Stimulated activated CD8-positive, alpha-beta memory T cell treated with anti-CD3 and anti-CD28 coated beads, Interleukin-4, amount 100 ng/mL, for 24 hours (primary cell): Measurements from ENCODE around the gene CXCL12.

Experiments used
- DNase-seq: peaks from one replicate; pipeline ENCODE4 v3.0.0-alpha.2; 2020; ENCODE audit warnings: low read depth

CXCL12 gene

DNA sequence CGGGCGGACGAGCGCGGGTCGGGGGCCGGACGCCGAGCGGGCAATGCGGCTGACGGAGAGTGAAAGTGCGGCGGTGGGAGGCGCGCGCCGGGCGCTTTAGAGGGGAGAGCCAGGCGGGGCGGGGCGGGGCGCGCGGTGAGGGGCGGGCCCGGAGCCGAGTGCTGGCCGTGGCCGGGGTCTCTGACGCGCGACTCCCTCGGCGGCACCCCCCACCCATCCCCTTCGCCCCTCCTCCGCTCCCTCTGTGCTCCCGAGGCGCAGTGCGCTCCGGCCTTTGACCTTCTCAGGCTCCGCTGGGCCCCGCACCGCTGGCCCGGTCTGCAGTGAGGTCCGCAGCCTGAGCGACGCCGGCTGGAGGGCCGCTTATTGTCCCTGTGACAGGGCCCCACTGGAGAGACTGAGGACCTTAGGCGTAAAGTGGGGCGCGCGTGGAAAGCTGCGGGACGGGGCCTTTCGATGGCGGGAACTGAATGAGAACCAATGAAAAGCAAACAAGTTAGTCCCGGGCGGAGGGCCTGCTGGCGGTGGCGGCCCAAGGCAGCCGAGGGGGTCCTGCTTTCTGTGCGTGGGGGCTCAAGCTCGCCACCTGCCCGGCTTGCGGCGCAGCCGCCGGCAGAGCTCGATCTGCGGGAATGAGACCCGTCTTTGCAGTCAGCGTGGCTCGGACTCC, at the start of gene CXCL12:
Gene CXCL12, minus strand, starts transcription at position 72 of the 670 bp plus-strand sequence. CDS start 92 bp downstream, outside the sequence.
- no peak for DNase-seq

DNA sequence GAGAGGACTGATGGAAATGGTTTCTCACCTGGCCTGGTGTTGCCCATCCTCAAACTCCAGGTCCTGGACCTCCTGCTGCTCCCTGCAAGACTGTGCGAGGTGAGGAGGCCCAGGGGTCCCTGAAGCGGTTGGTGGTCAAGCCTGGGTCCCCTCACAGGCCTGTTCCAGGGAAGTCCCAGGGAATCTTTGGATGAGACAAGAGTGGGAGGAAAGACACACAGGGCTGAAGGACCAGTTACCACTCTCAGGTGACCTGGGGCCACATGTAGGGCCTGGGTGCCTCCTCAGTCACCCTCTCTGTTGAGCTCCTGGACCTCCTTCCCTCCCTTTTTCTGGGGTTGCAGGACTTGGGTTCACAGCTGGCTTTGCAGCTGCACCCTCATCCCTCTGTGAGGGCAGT, 42.6 kb upstream of the CXCL12 start:
- DNase-seq, result no peak

DNA sequence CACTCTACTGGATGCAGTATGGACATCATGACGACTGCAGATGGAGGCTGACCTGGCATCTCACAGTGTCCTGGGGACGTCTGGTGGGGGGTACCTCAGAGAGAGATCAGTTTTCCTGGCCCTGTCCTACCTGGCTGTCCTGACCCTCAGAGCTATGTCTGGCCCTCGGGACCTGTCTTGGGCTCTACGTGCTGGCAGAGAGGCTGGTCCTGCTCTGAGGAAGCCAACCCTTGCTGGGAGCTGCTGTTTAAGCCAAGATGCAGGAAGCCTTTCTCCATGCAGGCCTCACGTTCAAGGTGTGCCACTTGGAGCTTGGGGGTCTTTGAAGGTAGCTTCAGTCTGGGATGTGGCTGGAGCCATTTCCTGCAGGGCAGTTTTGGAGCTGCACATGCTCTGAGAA, 42.1 kb upstream of the CXCL12 start:
- no peak for DNase-seq

DNA sequence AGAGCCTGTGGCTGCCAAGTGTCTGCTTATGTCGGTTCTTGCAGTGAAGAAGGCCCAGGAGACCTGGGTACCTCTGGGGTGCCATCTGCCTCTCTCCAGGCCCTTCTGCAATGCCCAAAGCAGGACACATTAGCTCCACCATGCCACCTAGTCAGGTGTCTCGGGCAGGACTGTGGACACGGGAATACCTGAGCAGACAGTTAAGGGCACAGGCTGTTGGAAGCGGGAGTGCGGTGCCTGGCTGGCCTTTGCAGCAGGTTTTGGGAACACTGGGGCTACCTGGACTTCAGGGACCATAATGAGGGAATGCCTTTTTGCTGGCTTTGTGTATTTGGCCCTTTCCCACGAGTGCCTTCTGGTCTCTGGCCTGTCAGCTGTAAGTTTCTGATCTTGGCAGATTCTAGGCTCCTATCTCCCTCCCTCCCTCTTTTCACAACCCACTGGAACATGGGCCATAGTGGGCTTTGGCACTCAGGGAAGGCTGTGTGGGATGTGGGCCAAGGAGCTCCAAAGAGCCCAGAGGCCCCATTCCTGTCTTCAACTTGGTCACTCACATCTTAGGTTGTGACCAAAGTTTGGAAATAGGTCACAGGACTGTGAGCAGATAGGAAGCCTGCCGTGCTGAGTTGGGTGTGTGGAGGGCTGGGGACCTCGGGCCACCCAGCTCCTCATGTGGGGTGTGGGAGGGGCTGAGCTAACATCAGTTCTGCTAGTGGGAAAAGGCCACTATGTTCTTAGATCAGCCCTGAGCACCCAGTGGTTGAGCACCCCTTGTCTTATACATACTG, 41.5 kb upstream of the CXCL12 start:
- DNase-seq, result no peak

DNA sequence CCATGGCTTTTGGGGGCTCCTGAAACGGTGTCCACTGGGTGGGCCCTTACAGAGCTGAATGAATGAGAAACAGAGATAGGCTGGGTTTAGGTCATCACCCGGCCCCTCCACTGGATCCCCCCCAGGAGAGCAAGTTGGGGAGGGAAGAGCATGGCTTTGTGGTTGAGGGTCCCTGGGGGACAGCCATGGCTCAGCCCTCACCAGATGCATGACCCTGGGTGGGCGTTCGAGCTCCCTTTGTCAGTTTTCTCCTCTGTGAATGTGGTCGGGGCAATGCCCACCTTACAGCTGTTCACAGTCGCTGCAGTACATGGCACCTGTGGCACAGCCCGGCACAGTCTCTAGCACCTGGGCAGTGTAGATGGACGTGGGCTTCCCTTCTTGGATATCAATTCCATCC, 40.6 kb upstream of the CXCL12 start:
- no peak for DNase-seq

DNA sequence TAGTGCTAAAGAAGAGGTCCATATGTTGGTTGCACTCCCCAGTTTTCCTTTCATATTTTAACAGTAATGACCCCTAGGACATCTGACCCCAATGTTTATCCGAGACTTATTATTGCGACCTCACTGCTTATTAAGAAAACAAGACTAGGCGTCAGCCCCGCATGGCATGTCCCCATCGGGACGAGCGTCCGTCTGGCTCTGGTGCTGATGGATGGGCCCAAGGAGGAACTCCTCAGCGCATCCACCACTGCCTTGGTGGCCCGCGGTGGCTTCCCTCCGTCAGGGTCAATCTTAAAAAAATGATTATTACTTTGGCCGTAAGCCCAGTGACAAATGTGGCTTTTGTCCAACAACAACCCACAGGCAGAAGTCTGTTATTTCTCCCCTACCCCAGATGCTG, 40.1 kb upstream of the CXCL12 start:
- DNase-seq, result no peak

DNA sequence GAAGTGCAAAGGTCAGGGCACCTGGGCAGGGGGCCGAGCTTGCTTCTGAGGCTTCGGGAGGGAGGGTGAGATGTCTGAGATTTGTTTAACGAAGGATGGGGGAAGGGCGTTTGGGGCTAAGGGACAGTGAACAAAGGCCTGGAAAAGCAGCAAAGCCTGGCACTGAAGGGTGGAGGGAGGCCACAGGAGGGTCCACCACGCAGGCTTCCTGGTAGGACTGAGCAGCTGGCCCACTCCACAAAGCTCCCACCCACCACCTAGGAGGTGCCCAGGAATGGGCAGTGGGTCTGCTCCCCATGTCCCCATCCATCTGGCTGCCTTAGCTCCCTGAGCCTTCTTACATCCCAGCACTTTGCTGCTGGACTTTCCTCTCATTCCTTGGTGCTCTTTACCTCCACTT, 39.4 kb upstream of the CXCL12 start:
- no peak for DNase-seq

DNA sequence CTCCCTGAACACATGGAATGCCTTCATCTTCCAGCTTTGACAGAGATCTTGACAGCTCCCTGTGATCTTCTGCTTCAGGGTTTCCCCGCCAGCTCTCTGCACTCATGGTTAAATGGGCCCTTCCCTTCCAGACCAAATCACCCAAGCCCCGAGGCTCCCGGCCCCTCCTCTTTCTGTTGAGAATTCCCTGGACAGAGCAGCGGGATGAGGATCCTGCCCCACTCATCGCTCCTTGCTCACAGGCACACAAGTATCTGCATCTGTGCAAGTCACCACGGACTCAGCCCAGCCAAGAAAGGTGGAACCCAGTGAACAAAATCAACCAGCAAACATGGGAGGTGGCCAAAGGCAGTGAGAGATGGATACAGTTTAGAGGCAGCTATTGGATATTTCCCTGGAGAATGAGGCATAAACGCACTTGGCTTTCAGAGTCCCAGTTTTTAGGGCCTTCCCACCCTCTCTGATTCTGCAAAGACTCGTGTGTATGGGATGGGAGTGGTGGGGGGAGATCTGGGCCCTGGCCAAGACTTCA, 37.7 kb upstream of the CXCL12 start:
- DNase-seq, result no peak

DNA sequence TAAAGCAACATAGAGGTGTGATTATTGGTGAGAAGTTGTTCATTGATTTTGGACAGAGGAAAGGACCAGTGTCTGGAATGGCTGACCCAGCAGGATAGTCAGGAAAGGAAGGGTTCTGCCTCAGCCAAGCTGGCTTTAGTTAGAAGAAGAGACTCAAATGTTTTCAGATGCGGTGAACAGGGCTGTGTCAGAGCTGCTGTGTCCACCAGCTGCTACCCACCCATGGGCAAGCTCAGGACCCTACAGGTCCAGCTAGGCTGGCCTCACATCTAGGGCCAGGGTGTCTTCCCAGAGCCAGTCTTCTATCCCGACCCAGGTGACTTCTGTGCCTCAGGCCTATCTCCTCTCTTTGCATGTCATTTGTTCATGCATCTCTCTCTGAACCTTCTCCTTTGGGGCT, 37.3 kb upstream of the CXCL12 start:
- DNase-seq, result no peak

DNA sequence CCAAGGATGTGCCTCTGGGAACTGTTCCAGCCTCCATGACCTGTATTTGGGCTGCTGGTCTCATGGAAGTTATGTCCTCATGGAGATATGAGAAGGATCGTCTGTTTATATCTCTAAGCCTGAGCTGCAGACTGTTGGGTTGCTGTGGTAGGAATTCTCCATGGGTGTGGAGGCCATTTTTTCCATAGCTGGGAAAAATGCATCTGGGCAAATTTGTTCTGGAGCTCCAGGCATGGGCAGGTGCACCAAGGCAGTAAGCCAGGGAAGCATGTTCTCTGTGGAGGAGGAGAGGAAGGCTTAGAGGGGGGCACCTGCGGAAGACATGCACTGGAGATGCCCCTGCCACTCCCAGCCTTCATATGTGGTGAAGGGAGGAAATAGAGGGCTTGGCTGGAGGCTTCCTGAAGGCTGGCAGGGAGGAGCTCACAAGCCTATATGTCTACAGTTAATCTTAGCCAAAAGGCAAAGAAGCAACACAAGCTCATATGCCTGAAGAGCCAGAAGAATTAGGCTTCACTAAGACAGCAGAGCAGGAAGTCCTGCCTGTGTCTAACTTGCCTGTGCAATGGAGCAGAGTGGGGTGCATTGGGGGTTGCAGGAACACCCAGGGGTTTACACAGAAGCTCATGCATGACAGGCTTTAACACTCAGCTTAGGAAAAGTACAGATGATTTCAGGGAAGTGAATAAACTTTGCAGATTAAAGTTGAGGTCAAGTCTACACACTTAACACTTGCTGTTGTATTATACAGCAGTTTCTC, 35.1 kb upstream of the CXCL12 start:
- DNase-seq, result no peak

DNA sequence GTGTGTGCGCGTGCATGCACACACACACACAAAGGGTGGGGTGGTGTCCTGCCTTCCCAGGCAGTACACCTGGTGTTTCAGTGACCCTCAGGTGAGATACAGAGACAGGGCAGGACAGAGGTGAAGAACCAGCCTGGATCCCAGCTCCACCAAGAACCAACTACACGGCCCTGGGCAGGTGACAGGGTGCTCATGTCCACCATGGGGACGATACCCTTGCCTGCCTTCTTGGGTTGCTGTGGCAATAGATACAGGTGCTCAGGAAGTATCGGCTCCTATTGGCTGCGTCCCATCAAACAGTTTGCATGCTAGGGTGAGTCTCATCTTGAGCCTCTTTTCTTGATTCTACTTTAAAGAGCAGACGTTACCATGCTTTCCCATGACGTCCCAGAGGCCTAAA, 33.7 kb upstream of the CXCL12 start:
- no peak for DNase-seq

DNA sequence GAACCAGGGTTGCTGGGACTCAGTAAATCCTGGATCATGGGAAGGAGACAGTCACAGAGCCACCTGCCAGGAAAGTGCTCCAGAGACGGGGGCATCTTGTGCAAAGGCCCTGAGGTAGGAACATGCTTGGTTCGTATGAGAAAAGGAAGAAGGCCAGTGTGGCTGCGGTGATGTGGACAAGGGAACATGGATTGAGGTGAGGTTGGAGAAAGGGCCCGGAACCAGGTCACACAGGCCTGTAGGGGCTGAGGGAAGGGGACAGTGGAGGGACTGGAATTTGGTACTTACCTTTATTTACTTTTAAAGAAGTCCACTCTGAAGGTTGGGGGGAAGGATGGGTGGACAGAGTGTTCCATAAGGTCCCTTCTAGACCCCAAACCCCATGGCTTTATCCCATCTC, 32.9 kb upstream of the CXCL12 start:
- no peak for DNase-seq

DNA sequence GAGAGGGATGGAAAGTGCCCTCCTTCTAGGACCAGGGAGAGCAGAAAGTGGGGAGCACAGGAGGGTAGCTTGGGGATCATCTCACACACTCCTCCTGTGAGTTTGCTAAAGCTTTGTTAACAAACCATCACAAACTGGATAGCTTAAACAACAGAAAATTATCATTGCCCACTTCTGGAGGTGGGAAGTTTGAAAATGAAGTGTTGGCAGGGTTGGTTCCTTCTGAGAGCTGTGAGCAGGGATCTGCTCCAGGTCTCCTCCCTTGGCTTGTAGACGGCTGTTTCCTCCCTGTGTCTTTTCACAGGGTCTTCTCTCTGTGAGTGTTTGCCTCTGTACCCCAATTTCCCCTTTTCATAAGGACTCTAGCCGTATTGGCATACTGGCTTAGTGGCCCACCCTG, 32.0 kb upstream of the CXCL12 start:
- DNase-seq, result no peak

DNA sequence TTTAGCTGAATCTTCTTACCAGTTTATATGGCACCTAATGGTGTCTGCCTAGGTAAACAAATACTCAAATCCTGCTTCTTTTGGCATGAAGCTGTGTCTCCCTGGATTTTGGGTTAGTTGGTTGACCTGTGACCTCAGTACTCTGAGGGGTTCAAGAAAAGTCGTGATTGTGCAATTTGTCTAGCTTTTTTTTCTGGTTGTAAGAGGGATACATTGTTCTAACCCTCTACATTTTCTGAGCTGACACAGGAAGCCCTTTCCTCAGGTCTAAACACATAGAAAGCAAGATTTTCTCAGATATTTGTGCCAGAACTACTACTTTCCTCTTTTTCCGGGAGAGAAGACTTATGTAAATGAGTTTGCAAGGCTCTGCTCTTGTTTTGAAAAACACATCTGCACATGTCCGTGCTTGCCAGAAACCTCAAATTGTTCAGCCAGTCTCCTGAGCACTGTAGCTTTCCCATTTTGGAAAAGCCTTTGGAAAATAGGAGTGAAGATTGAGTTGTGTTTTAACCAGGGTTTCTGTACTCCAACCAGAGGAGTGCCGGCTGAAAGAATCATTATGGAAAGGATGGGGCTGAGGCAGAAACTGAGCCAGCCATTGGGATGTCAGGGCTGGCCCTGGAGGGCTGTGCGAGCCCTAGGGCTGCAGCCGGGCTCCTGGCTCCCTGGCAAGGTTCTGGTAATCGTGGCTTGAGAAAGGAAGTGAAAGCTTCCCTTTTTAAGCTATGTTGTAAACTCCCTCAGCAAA, 31.3 kb upstream of the CXCL12 start:
- DNase-seq, result no peak

DNA sequence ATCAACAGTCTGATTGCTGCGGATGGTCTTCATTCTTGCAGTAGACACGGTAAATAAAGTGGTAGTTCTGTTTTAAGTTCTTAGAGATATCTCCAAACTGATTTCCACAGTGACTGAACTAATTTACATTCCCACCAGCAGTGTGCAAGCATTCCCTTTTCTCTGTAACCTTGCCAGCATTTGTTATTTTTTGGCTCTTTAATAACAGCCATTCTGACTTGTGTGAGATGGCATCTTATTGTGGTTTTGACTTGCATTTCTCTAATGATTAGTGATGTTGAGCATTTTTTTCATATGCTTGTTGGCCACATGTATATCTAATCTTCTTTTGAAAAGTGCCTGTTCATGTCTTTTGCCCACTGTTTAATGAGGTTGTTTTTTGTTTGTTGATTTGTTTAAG, 30.2 kb upstream of the CXCL12 start:
- no peak for DNase-seq

DNA sequence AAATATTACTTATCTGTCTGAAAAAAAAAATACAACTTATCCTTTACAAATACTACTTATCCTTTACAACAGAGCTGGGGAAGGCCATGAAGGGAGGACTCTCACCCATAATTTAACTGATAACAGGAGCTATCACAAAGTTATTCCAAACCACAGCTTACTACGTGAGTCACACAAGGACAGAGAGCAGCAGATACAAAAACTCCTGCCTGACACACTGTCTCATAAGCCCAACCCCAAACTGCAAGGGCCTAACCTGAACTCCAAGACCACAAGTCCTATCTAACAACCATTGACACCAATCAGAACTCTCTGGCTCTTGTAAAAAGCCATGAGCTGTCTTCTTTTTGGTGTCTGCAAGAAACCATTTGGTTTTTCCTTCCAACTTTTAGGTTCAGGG, 28.5 kb upstream of the CXCL12 start:
- DNase-seq, result no peak

DNA sequence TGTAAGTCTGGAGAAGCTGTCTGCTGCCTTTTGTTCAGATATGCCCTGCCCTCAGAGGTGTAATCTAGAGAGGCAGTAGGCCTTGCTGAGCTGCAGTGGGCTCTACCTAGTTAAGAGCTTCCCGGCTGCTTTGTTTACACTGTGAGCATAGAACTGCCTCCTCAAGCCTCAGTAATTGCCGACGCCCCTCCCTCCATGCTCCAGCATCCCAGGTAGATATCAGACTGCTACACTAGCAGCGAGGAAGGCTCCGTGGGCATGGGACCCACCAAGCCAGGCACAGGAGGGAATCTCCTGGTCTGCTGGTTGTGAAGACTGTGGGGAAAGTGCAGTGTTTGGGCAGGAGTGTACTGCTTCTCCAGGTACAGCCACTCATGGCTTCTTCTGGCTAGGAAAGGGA, 26.4 kb upstream of the CXCL12 start:
- no peak for DNase-seq

DNA sequence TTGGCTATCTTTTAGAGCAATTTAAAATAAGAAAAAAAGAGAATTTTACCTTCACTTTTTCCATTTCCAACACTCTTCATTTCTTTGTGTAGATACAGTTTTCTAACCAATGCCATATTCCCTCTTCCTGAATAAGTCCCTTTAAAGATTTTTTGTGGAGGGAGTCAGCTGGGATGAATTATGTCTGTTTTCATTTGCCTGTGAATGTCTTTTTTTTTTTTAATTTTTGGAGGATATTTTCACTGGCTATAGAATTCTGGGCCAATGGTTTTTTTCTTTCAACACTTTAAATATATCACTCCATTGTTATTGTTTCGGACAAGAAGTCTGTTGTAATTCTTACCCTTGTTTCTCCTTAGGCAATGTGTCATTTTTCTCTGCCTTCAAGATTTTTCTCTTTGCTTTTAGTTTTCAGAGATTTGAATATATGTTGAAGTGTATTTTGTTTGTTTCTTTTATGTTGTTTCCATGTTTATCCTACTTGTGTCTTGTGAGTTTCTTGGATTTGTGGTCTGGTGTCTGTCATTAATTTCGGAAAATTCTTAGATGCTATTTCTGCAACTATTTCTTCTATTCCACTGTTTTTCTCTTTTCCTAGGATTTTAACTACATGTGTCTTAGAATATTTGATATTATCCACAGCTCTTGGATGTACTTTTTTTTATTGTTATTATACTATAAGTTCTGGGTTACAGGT, 20.0 kb upstream of the CXCL12 start:
- DNase-seq, result no peak

DNA sequence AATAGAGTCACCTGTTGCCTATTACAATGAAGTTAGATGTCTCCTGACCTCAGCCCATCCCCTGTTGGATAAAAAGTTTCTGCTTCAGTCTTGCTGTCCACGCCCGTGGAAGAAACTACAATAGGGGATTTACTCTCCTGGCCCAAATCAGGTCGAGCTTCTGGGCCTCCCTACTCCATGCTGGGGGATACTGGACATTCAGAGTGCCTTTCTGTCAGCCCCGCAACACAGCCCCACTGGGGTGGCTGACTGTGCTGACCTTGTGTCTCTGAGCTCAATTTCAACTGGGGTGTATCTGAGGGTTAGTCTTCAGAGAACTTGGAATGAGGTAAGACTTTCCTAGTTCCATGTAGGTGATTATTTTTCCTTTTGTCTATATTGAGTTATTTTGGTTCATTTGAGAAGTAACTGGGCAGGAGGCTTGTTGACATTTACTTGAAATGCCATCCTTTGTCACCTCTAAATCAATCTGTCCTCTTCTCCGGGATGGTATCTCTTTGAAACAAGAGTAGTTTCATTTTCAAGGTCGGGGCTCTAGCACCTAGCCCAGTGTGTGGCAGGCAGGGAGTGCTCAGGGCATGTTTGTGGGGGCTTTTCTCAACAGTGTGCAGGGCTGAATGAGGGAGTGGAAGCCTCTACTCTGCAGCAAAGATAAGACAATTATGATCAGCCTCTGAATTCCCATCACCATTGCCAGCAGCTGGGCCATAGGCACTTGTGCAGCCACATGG, 17.7 kb upstream of the CXCL12 start:
- DNase-seq, result no peak

DNA sequence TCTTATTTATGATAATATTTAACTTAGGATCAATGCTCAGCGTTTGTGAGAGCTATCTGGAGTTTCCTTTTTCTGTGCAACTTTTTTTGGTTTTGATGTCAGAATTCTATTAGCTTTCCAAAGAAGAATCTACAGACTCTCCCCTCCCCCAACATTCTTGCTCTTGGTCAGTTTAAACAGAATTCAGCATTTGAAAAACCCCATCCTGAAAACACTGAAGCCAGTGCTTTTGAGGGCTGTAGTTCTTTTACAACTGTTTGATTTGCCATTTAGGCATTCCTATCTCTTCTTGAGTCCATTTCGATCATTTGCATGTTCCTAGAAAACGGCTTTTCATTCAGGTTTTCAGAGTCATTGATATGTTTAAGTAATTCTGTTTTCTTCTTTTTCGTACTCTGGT, 15.6 kb upstream of the CXCL12 start:
- no peak for DNase-seq
